ENCODE measurements around the gene SHISA4.
"Not testable (repeated sequence)": the region's sequence is repeated elsewhere in the genome, so short reads cannot be mapped to it uniquely, and the experiment has no call there.

The SHISA4 gene

GRCh38 chr1:201933840-201934430 lies 45.2 kb downstream of the SHISA4 start:
- DNase-seq = no peak

DNA sequence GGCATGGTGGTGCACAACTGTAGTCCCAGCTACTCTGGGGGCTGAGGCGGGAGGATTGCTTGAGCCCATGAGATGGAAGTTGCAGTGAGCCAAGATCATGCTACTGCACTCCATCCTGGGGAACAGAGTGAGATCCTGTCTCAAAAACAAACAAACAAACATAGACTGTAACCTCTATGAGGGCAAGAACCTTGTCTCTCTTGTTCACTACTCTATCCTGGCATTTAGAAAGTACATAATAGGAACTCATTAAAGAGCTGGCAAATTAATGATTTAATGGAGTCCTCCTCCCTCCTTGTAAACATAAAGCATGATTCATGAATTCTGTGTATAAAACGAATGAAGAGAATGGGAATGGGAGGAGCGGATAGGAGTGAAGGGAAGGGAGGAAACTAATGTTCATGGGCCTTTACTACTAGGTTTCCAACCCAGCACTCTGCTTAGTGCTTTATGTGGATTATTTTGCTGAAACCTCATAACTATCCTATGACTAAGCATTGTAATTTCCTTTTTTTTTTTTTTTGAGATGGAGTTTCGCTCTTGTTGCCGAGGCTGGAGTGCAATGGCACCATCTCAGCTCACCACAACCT lies 49.0 kb downstream of the SHISA4 start:
- no peak for DNase-seq

DNA sequence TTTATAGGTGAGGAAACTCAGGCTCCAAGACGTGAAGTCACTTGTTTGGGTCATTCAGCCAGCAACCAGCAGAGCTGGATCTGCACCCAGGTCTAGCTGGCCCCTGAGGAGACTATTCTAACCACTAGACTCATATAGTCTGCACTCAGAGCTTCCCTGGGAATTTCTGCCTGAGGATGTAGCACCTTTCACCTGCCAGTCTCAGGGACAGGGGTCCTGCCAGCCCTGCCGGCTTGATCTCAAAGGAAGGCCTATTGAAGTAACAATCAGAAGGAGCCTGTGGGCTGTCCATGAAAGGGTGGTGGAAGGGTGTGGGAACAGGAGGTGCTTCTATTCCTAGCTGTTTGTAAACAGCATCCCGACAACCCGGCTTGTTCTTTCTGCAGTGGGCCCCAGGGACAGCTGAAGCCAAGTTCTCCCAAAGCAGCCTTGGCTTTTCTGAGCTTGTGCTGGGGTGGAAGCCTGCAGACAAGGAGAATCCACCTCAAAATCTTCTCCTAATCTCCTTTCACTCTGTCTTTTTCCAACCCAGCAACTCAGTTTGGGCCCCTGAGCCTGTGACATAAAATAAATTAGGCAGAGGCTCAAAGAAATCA lies 49.8 kb downstream of the SHISA4 start:
- no peak for DNase-seq

- no peak for DNase-seq
Observed at GRCh38 chr1:201939148-201939547, 50.5 kb downstream of the SHISA4 start.

DNA sequence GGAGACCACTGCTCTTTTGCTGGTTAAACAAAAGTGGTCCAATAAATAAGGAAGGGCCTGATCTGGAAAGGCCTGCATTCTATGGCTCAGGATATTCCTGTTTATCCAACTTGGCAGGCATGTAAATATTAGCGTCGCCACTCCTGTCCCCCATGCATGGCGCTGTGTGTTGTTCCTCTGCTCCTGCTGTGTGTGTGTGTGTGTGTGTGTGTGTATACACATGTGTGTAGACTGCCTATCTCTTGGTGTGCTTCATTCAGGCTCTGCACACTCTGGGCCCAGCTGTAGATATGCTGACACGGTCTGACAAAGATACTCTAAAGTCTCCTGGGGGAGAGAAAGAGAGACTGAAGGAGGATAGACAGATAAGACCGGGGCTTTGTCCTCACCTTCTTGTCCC lies 50.9 kb downstream of the SHISA4 start:
- no peak for DNase-seq

DNA sequence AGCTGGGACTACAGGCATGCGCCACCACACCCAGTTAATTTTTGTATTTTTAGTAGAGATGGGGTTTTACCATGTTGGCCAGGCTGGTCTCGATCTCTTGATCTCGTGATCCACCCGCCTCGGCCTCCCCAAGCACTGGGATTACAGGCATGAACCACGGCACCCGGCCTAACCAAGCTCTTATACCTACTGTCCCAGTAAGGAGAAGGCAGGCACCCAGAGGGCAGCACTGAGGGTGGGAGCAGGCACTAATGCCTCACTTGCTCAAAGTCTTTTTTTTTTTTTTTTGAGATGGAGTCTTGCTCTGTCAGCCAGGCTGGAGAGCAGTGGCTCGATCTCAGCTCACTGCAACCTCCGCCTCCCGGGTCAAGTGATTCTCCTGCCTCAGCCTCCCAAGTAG lies 51.6 kb downstream of the SHISA4 start:
- not testable (repeated sequence) for DNase-seq

- no peak for DNase-seq
Observed at GRCh38 chr1:201941420-201942128, 52.9 kb downstream of the SHISA4 start.

DNA sequence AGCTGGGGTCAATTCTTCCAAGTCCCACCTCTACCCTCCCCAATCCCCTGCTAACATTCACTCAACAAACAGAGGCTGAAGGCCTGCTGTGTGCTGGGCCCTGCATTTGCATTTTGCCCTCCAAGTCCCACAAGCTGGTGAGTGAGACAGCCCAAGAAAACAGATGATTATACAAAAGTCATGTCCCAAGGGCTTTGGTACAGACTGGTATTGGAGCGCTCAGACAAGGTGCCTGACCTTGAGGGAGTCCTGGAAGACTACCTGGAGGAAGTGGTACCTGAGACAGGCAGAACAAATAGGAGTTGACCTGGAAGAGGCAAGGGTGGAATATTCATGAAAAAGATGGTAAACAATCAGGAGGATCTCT lies 53.4 kb downstream of the SHISA4 start:
- DNase-seq = no peak
